Activated B cell treated with CpG ODN at 0.5 μM for 24 hours (primary cell): ENCODE measurements around the gene LMNTD1. TPM values are rescaled to one million over a fixed set of nuclear protein-coding genes. Genes with fewer than 3 reads are reported as not detected.

Source experiments
- ATAC-seq: fragments of 200-7000 bp; cut with Tn5 transposase; one replicate; pipeline ENCODE4 v1.10.0; 2021; ENCODE audit warnings: low read depth, mild to moderate bottlenecking, moderate library complexity
- CTCF ChIA-PET: fragments of 350-600 bp; sonication (Branson Sonifier 250); formaldehyde crosslinking; loops from one replicate; lab custom pipeline; 2021; ENCODE audit warnings: antibody characterized with exemption; lab: Charles Lee
- POLR2A ChIA-PET: fragments of 350-600 bp; sonication (Branson Sonifier 250); formaldehyde crosslinking; loops from one replicate; lab custom pipeline; 2021; ENCODE audit warnings: antibody characterized with exemption; lab: Charles Lee
- DNase-seq: peaks from one replicate; pipeline ENCODE4 v3.0.0; 2022
- H3K27ac Mint-ChIP-seq: one replicate; pipeline ENCODE4 v1.8.0; 2020; ENCODE audit warnings: mixed read lengths
- H3K27me3 Mint-ChIP-seq: one replicate; pipeline ENCODE4 v1.8.0; 2021; ENCODE audit warnings: mixed read lengths
- H3K36me3 Mint-ChIP-seq: one replicate; pipeline ENCODE4 v1.8.0; 2021; ENCODE audit warnings: low read depth, mixed read lengths
- H3K4me1 Mint-ChIP-seq: one replicate; pipeline ENCODE4 v1.8.0; 2021; ENCODE audit warnings: mixed read lengths
- H3K4me3 Mint-ChIP-seq: one replicate; pipeline ENCODE4 v1.8.0; 2020; ENCODE audit warnings: mild to moderate bottlenecking, mixed read lengths
- H3K9me3 Mint-ChIP-seq: one replicate; pipeline ENCODE4 v1.8.0; 2020; ENCODE audit warnings: mixed read lengths
- intact Hi-C: fragments of 100-400 bp; cut with micrococcal nuclease; formaldehyde crosslinking; loops from one replicate; pipeline ENCODE4 v1.15.1; 2024
- total RNA-seq: library from RNA; stranded (reverse); gene quantifications from 2 replicates; pipeline ENCODE4 v1.2.3, GENCODE V29; 2022
- TF ChIP-seq, protein P1 (sequence below): fragments of 200-600 bp; IDR thresholded peaks from one replicate; pipeline ENCODE4 v1.8.0; 2022; ENCODE audit warnings: antibody characterized with exemption, mild to moderate bottlenecking

The LMNTD1 gene
- total RNA-seq, 1 donor from 2014 or later, result not detected

DNA sequence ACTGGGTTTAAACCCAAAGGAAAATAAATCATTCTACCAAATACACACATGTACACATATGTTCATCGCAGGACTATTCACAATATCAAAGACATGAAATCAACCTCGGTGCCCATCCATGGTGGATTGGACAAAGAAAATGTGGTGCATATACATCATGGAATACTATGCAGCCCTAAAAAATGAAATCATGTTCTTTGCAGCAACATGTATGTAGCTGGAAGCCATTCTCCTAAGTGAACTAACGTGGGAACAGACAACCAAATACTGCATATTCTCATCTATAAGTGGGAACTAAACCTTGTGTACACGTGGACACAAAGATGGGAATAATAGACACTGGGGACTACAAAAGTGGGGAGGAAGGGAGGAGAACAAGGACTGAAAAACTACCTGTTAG lies 96.6 kb downstream of the LMNTD1 start:
- CTCF ChIA-PET, result no interaction called here
- Mint-ChIP-seq H3K27me3 (peaks cover 3% of the 10 kb centered on the region), H3K4me1 (peaks cover 13% of the 10 kb centered on the region), H3K9me3 (peaks cover 5% of the 10 kb centered on the region), H3K27ac (no peak overlapping the region), H3K36me3 (no peaks in the 10 kb centered on the region), H3K4me3 (no peak overlapping the region)
- POLR2A ChIA-PET, result no interaction called here
- no peak for ATAC-seq
- TF ChIP-seq, protein P1, sequence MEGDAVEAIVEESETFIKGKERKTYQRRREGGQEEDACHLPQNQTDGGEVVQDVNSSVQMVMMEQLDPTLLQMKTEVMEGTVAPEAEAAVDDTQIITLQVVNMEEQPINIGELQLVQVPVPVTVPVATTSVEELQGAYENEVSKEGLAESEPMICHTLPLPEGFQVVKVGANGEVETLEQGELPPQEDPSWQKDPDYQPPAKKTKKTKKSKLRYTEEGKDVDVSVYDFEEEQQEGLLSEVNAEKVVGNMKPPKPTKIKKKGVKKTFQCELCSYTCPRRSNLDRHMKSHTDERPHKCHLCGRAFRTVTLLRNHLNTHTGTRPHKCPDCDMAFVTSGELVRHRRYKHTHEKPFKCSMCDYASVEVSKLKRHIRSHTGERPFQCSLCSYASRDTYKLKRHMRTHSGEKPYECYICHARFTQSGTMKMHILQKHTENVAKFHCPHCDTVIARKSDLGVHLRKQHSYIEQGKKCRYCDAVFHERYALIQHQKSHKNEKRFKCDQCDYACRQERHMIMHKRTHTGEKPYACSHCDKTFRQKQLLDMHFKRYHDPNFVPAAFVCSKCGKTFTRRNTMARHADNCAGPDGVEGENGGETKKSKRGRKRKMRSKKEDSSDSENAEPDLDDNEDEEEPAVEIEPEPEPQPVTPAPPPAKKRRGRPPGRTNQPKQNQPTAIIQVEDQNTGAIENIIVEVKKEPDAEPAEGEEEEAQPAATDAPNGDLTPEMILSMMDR, result no peak
- intact Hi-C loops, result no loop called here
- no peak for DNase-seq

DNA sequence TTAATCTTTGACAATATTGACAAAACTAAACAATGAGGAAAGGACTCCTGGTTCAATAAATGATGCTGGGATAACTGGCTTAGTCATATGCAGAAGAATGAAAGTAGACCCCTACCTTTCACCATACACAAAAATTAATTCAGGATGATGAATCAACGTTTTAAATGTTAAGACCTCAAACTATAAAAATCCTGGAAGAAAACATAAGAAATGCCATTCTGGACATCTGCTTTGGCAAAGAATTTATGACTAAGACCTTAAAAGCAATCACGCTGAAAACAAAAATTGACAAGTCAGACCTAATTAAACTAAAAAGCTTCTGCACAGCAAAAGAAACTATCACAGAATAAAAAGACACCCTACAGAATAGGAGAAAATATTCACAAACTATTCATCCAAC lies 97.4 kb downstream of the LMNTD1 start:
- ATAC-seq, result no peak
- intact Hi-C loops, result no loop called here
- TF ChIP-seq, protein P1, result no peak
- H3K4me1 Mint-ChIP-seq, result peaks cover 13% of the 10 kb centered on the region
- no peak for DNase-seq
- ChIA-PET CTCF (no interaction called here), POLR2A (no interaction called here)
- no peak overlapping the region for H3K27ac Mint-ChIP-seq
- peaks cover 5% of the 10 kb centered on the region for H3K9me3 Mint-ChIP-seq
- H3K36me3 Mint-ChIP-seq, result no peaks in the 10 kb centered on the region
- H3K27me3 Mint-ChIP-seq, result peaks cover 6% of the 10 kb centered on the region
- no peak overlapping the region for H3K4me3 Mint-ChIP-seq

- Mint-ChIP-seq H3K36me3 (no peaks in the 10 kb centered on the region), H3K27ac (no peak overlapping the region), H3K9me3 (no peaks in the 10 kb centered on the region), H3K4me3 (no peak overlapping the region), H3K27me3 (peaks cover 15% of the 10 kb centered on the region), H3K4me1 (no peaks in the 10 kb centered on the region)
- POLR2A ChIA-PET, result no interaction called here
- TF ChIP-seq, protein P1, result no peak
- no peak for DNase-seq
- ATAC-seq, result no peak
- CTCF ChIA-PET, result no interaction called here
- intact Hi-C loops, result no loop called here
These were observed 104.1 kb downstream of the LMNTD1 start for GRCh38 chr12:25449007-25449406.

DNA sequence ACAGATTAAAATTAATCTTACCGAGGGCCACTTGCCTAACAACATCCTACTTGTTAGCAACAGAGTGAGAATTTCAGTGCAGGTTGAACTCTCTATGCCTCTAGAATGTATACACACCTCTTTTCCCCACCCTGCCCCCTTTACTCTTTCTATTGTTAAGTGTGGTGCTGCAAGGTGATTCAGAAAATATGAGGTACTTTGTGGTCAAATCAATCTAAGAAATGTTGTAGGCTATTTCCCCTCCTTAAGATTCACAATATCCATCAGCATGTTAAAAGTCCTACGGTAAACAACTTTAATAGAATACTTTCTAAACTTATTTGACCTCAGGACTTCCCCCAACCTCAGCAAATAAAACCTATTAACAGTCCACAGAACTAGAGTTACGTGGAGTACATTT lies 106.0 kb downstream of the LMNTD1 start:
- intact Hi-C loops, result no loop called here
- TF ChIP-seq, protein P1, result no peak
- peaks cover 13% of the 10 kb centered on the region for H3K27me3 Mint-ChIP-seq
- no peaks in the 10 kb centered on the region for H3K4me1 Mint-ChIP-seq
- no peaks in the 10 kb centered on the region for H3K9me3 Mint-ChIP-seq
- ChIA-PET CTCF (no interaction called here), POLR2A (no interaction called here)
- H3K27ac Mint-ChIP-seq, result no peak overlapping the region
- ATAC-seq (no peak), DNase-seq (no peak)
- H3K4me3 Mint-ChIP-seq, result no peak overlapping the region
- no peaks in the 10 kb centered on the region for H3K36me3 Mint-ChIP-seq

- CTCF ChIA-PET, result interaction anchor here (1.0 to 1.2 kb wide), 3 partner anchors 578 to 1263 kb away, joined by 3 to 5 read pairs (median 4); no protein-coding TSS in a partner anchor
- no peak for DNase-seq
- TF ChIP-seq, protein P1, result no peak
- H3K9me3 Mint-ChIP-seq, result no peaks in the 10 kb centered on the region
- H3K4me3 Mint-ChIP-seq, result no peak overlapping the region
- intact Hi-C loops, result loop anchor here (5.0 to 10.0 kb wide), 2 partner anchors 1174 to 1446 kb away; no protein-coding TSS in a partner anchor
- H3K36me3 Mint-ChIP-seq, result no peaks in the 10 kb centered on the region
- POLR2A ChIA-PET, result no interaction called here
- ATAC-seq, result no peak
- no peak overlapping the region for H3K27ac Mint-ChIP-seq
- no peaks in the 10 kb centered on the region for H3K27me3 Mint-ChIP-seq
- peaks cover 4% of the 10 kb centered on the region for H3K4me1 Mint-ChIP-seq
These were observed 114.4 kb downstream of the LMNTD1 start for GRCh38 chr12:25438638-25439037.
